Choroid plexus epithelial cell (primary cell): ENCODE data around the gene JMY.

ENCODE experiments used
- DNase-seq: peaks from one replicate; pipeline ENCODE4 v3.0.0-alpha.2; 2010; ENCODE audit warnings: low read depth
- H3K4me3 ChIP-seq: 2 replicates; pipeline ENCODE4 v1.5.1; 2011; ENCODE audit warnings: low read depth, mild to moderate bottlenecking, control low read depth, low read length, moderate library complexity
- CTCF ChIP-seq: conservative IDR thresholded peaks from 2 replicates; pipeline ENCODE4 v1.5.1; 2011; ENCODE audit warnings: low read depth, mild to moderate bottlenecking, control low read depth, inconsistent platforms, low read length, moderate library complexity

The JMY gene

DNA sequence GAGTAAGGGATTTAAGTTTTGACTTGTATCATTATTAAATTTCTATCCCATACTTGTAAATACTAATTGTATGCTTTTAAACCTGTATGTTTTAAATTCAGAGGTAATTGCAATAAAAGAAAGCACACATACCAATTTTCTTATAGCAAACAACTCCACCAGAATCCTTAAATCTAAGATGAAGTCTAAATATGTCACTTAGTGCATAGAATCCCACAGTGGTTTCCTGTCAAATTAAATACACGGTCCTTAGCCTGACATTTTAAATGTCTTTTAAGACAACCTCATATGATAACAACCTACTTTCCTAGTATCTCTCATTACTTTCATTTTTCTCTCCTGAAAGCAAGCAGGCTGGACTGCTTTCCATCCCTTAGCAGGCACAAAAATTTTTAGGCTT is 52.0 kb downstream of the JMY start:
- DNase-seq: no peak
- no peak overlapping the region for H3K4me3 ChIP-seq
- no peak for TF ChIP-seq CTCF

GRCh38 chr5:79295029-79295428 is 59.1 kb downstream of the JMY start:
- H3K4me3 ChIP-seq: no peak overlapping the region
- TF ChIP-seq CTCF: no peak
- DNase-seq: no peak

DNA sequence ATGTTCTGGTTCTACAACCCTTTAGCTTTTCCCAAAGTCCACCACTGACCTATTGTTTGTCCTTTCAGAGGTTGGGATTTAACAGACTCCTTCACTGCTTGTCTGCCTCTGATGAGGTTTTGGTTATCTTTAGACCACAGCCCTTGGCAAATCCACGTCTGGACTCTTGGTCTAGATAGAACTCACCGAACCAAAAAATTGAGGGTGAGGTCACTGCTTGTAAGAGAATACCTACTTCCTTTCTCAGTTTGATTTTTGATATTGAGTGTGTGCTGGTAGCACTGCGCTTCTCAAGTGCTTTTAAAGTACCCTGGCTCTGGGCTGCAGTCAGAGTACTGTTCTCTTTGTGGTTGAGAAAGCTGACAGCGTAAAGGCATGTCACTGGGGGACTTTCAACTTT is 61.7 kb downstream of the JMY start:
- no peak for TF ChIP-seq CTCF
- H3K4me3 ChIP-seq: no peak overlapping the region
- DNase-seq: no peak

GRCh38 chr5:79301046-79301712 is 65.2 kb downstream of the JMY start:
- no peak for TF ChIP-seq CTCF
- H3K4me3 ChIP-seq: no peak overlapping the region

GRCh38 chr5:79302454-79302853 is 66.5 kb downstream of the JMY start:
- DNase-seq: no peak
- no peak overlapping the region for H3K4me3 ChIP-seq
- no peak for TF ChIP-seq CTCF

More at GRCh38 chr5:79301046-79301712, 65.2 kb downstream of the JMY start:
- DNase-seq: peak; percentile 36

DNA sequence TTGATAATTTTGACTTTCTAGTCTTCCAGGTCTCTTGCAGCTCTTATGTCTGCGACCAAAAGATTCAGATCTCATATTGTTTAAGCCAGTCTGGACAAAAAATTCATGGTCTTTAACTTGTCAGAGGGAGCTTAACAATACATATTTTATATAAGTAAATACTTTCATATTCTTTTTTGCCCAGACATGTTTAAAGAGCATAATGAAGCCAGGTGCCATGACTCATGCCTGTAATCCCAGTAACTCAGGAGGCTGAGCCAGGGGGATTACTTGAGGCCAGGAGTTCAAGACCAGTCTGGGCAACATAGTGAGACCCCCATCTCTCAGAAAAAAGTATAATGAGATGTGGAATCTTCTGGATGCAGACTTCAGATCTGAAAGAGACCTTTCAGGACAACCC is 69.8 kb downstream of the JMY start:
- DNase-seq: no peak
- no peak for TF ChIP-seq CTCF

DNA sequence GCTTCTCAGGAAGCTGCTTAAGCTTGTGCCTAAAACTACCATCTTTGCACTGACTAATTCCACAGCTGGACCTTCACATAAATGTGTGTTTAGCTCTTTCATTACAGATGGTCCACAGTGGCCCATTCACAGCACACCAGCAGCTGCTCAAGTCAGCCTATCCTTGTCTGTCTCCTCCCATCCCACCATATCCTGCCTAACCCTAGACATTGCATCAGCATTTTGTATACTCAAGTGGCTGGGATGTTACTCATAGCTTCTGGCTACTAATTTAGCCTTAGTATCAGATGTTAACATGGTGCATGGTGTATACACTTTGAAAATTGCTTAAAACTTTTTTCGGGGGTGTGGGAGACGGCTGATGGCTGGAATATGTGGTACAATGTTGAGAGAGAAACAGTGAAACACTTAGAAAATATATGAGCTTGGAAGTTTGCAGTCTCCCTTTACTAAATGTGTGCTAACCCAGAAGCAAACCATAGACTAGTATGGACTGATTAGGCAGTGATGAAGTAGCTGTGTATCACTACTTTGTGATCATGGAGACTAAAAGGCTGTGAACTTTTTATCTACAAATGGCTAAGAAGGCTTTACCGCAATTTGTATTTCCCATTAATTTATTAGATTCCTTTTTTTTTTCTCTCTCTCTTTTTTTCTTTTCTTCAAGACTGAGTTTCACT is 83.1 kb downstream of the JMY start:
- no peak overlapping the region for H3K4me3 ChIP-seq
- peak; percentile 91 for DNase-seq
- no peak for TF ChIP-seq CTCF

More for the DNA sequence above, 69.8 kb downstream of the JMY start:
- H3K4me3 ChIP-seq: no peak overlapping the region
